Endometrial microvascular endothelial cells (primary cell): ENCODE data around the gene TOPBP1. TPM values are rescaled to one million over a fixed set of nuclear protein-coding genes. Genes with fewer than 3 reads are reported as not detected.
"Not testable (repeated sequence)": the region's sequence is repeated elsewhere in the genome, so short reads cannot be mapped to it uniquely, and the experiment has no call there.

Experiments
- in situ Hi-C: cut with HindIII; loops from 2 replicates; pipeline ENCODE4 v1.10.0; 2017; ENCODE audit warnings: low sequenced_read_pairs, low pct_unique_long_range_greater_than_20kb; ENCODE audit errors: inconsistent ontology term
- total RNA-seq: library from RNA; depleted of rRNA; stranded (reverse); fragments of >200 nt; gene quantifications from one replicate; pipeline ENCODE4 v1.2.3, GENCODE V29; 2015; ENCODE audit errors: inconsistent ontology term

The TOPBP1 gene
- total RNA-seq, 1 donor from 2014 or later: 39.8 TPM

- in situ Hi-C loops: loop anchor here (25.0 kb wide), 1 partner anchor 96 kb away; no protein-coding TSS in a partner anchor
Observed at GRCh38 chr3:133583396-133583795, 78.3 kb downstream of the TOPBP1 start.

- in situ Hi-C loops: loop anchor here (25.0 kb wide), 1 partner anchor 91 kb away; no protein-coding TSS in a partner anchor
Observed at GRCh38 chr3:133578548-133579191, 83.1 kb downstream of the TOPBP1 start.

- in situ Hi-C loops: loop anchor here (25.0 kb wide), 1 partner anchor 89 kb away; no protein-coding TSS in a partner anchor
Observed at GRCh38 chr3:133576169-133576568, 85.6 kb downstream of the TOPBP1 start.

- in situ Hi-C loops: loop anchor here (25.0 kb wide), 1 partner anchor 88 kb away; no protein-coding TSS in a partner anchor
Observed at GRCh38 chr3:133575086-133575485, 86.7 kb downstream of the TOPBP1 start.

- in situ Hi-C loops: no loop called here
Observed at GRCh38 chr3:133574260-133574881, 87.4 kb downstream of the TOPBP1 start.

GRCh38 chr3:133573629-133574194, 88.0 kb downstream of the TOPBP1 start, which contains the start of gene CDV3:
CDV3 (plus strand) TSS chr3:133573686; CDS start chr3:133574045, 359 bp downstream.
- in situ Hi-C loops: no loop called here

GRCh38 chr3:133573054-133573628, 88.6 kb downstream of the TOPBP1 start:
- in situ Hi-C loops: no loop called here

- in situ Hi-C loops: no loop called here
Observed at GRCh38 chr3:133572158-133573053, 89.3 kb downstream of the TOPBP1 start.

- in situ Hi-C loops: no loop called here
Observed at GRCh38 chr3:133570937-133571320, 90.8 kb downstream of the TOPBP1 start.

- in situ Hi-C loops: no loop called here
Observed at GRCh38 chr3:133570139-133570936, 91.4 kb downstream of the TOPBP1 start.

- in situ Hi-C loops: no loop called here
Observed at GRCh38 chr3:133568294-133569014, 93.3 kb downstream of the TOPBP1 start.

GRCh38 chr3:133563816-133564215, 97.9 kb downstream of the TOPBP1 start:
- in situ Hi-C loops: no loop called here

- in situ Hi-C loops: no loop called here
Observed at GRCh38 chr3:133563186-133563591, 98.6 kb downstream of the TOPBP1 start.

- in situ Hi-C loops: no loop called here
Observed at GRCh38 chr3:133562376-133562775, 99.4 kb downstream of the TOPBP1 start.

- in situ Hi-C loops: no loop called here
Observed at GRCh38 chr3:133561679-133562078, 100.1 kb downstream of the TOPBP1 start.

GRCh38 chr3:133551589-133551988, 110.2 kb downstream of the TOPBP1 start:
- in situ Hi-C loops: not testable (repeated sequence)
